H1 (cell line): ENCODE measurements around the gene ALK. TPM values are rescaled to one million over a fixed set of nuclear protein-coding genes. Genes with fewer than 3 reads are reported as not detected.

Experiments
- CTCF ChIA-PET: fragments of 300-600 bp; sonication (Branson Sonifier 250); formaldehyde crosslinking; loops from one replicate; lab custom pipeline; 2021; ENCODE audit not compliant: partially characterized antibody; lab: Charles Lee
- POLR2A ChIA-PET: fragments of 300-600 bp; sonication (Branson Sonifier 250); formaldehyde crosslinking; loops from one replicate; lab custom pipeline; 2021; ENCODE audit warnings: inconsistent platforms; ENCODE audit not compliant: partially characterized antibody; lab: Charles Lee
- DNase-seq, 2 experiments: peaks; one replicate each; pipeline versions ENCODE4 v3.0.0 to v3.0.0-alpha.2; 2010 to 2022; ENCODE audit warnings: low spot score in 2 of 2, low read depth in 1 of 2, mixed read lengths in 1 of 2
- FAIRE-seq: peaks from 2 replicates; lab custom pipeline; 2011; peaks lifted over from hg19 to GRCh38; lab: Jason Lieb, UNC
- H2AFZ ChIP-seq: 2 replicates; pipeline ENCODE4 v1.8.1; 2012; ENCODE audit warnings: low read length, inconsistent platforms
- H2AK5ac ChIP-seq: 2 replicates; pipeline ENCODE4 v1.6.1; 2013; ENCODE audit warnings: low read depth, low read length
- H2BK120ac ChIP-seq: replicated peaks from 2 replicates; pipeline ENCODE3; 2013; ENCODE audit warnings: low read depth, low read length, inconsistent platforms
- H2BK12ac ChIP-seq: 2 replicates; pipeline ENCODE4 v1.6.1; 2013; ENCODE audit warnings: low read depth, low read length
- H2BK15ac ChIP-seq: 2 replicates; pipeline ENCODE4 v1.6.1; 2013; ENCODE audit warnings: low read length
- H2BK20ac ChIP-seq: 2 replicates; pipeline ENCODE4 v1.6.1; 2013; ENCODE audit warnings: low read length
- H2BK5ac ChIP-seq: 2 replicates; pipeline ENCODE4 v1.6.1; 2013; ENCODE audit warnings: low read depth, low read length
- H3K14ac ChIP-seq: 2 replicates; pipeline ENCODE4 v1.6.1; 2013; ENCODE audit warnings: inconsistent platforms; ENCODE audit not compliant: insufficient read length
- H3K18ac ChIP-seq: 2 replicates; pipeline ENCODE4 v1.6.1; 2013; ENCODE audit warnings: low read length; ENCODE audit errors: extremely low read depth
- H3K23ac ChIP-seq: 2 replicates; pipeline ENCODE4 v1.6.1; 2013; ENCODE audit warnings: inconsistent platforms; ENCODE audit not compliant: insufficient read length
- H3K23me2 ChIP-seq: 2 replicates; pipeline ENCODE4 v1.6.1; 2013; ENCODE audit warnings: low read depth, low read length
- H3K27ac ChIP-seq: 2 replicates; pipeline ENCODE4 v1.6.1; 2011; ENCODE audit warnings: low read depth, low read length, inconsistent platforms
- H3K27me3 ChIP-seq, 4 experiments: replicated peaks in 1 of 4; 1 replicate in 1 of 4; 2 replicates in 3 of 4; pipeline versions ENCODE4 v1.6.1 to v1.8.1; 2011 to 2013; ENCODE audit warnings: low read length in 3 of 4, mild to moderate bottlenecking in 3 of 4, inconsistent platforms in 2 of 4, mixed read lengths in 2 of 4, moderate library complexity in 1 of 4; ENCODE audit not compliant: control insufficient read depth in 3 of 4, insufficient read depth in 3 of 4; ENCODE audit errors: extremely low read depth in 1 of 4
- H3K36me3 ChIP-seq, 4 experiments: 2 replicates each; pipeline versions ENCODE4 v1.6.1 to v1.8.1; 2011 to 2013; ENCODE audit warnings: mild to moderate bottlenecking in 4 of 4, low read length in 3 of 4, moderate library complexity in 2 of 4, control low read depth in 1 of 4, inconsistent platforms in 1 of 4; ENCODE audit not compliant: insufficient read depth in 4 of 4, control insufficient read depth in 2 of 4
- H3K4ac ChIP-seq: replicated peaks from 2 replicates; pipeline ENCODE3; 2013; ENCODE audit warnings: low read length, low read depth, mixed read lengths, inconsistent platforms; ENCODE audit not compliant: insufficient read length
- H3K4me1 ChIP-seq, 4 experiments: replicated peaks in 1 of 4; 1 replicate in 1 of 4; 2 replicates in 3 of 4; pipeline versions ENCODE4 v1.6.1 to v1.8.1; 2011 to 2013; ENCODE audit warnings: low read length in 3 of 4, inconsistent platforms in 2 of 4, mixed read lengths in 1 of 4; ENCODE audit not compliant: insufficient read depth in 4 of 4, control insufficient read depth in 3 of 4
- H3K4me2 ChIP-seq, 2 experiments: 2 replicates each; pipeline versions ENCODE4 v1.6.1 to v1.8.1; 2011 to 2013; ENCODE audit warnings: low read depth in 2 of 2, low read length in 2 of 2, control low read depth in 1 of 2, inconsistent platforms in 1 of 2, mild to moderate bottlenecking in 1 of 2; ENCODE audit not compliant: insufficient read depth in 1 of 2
- H3K4me3 ChIP-seq, 4 experiments: fragments of 200-600, 300-600 bp in 1 of 4; sonication (generic), shearing (Covaris generic), sonication (Bioruptor Twin) in 1 of 4; 2 replicates each; pipeline versions ENCODE4 v1.5.1 to v1.8.1; 2011 to 2016; ENCODE audit warnings: low read length in 4 of 4, low read depth in 3 of 4, control low read depth in 2 of 4, inconsistent platforms in 2 of 4, mild to moderate bottlenecking in 2 of 4, mixed read lengths in 1 of 4, moderate library complexity in 1 of 4; ENCODE audit not compliant: insufficient read depth in 2 of 4; ENCODE audit errors: extremely low read depth in 1 of 4
- H3K56ac ChIP-seq: replicated peaks from 2 replicates; pipeline ENCODE3; 2013; ENCODE audit warnings: low read depth, mild to moderate bottlenecking, mixed read lengths, low read length, inconsistent platforms; ENCODE audit not compliant: insufficient read length
- H3K79me1 ChIP-seq: 2 replicates; pipeline ENCODE4 v1.6.1; 2013; ENCODE audit warnings: low read depth, low read length, control low read depth
- H3K79me2 ChIP-seq, 2 experiments: 2 replicates each; pipeline versions ENCODE4 v1.6.1 to v1.8.1; 2012 to 2013; ENCODE audit warnings: low read length in 2 of 2, mild to moderate bottlenecking in 2 of 2, inconsistent platforms in 1 of 2; ENCODE audit not compliant: insufficient read depth in 2 of 2, control insufficient read depth in 1 of 2
- H3K9ac ChIP-seq, 4 experiments: replicated peaks in 1 of 4; 1 replicate in 1 of 4; 2 replicates in 3 of 4; pipeline versions ENCODE4 v1.6.1 to v1.8.1; 2011 to 2013; ENCODE audit warnings: low read depth in 3 of 4, low read length in 3 of 4, control low read depth in 2 of 4, mild to moderate bottlenecking in 2 of 4, moderate library complexity in 2 of 4, inconsistent platforms in 1 of 4; ENCODE audit errors: extremely low read depth in 1 of 4
- H3K9me3 ChIP-seq, 2 experiments: 2 replicates each; pipeline versions ENCODE4 v1.6.1 to v1.8.1; 2012 to 2013; ENCODE audit warnings: mild to moderate bottlenecking in 2 of 2, moderate library complexity in 2 of 2, control low read depth in 1 of 2, inconsistent platforms in 1 of 2, low read depth in 1 of 2, low read length in 1 of 2, mixed read lengths in 1 of 2; ENCODE audit not compliant: insufficient read depth in 2 of 2
- H4K20me1 ChIP-seq, 2 experiments: replicated peaks in 1 of 2; 2 replicates each; pipeline versions ENCODE3 to v1.8.1; 2011 to 2013; ENCODE audit warnings: inconsistent platforms in 2 of 2, low read length in 2 of 2, mild to moderate bottlenecking in 1 of 2; ENCODE audit not compliant: insufficient read depth in 2 of 2, control insufficient read depth in 1 of 2
- H4K5ac ChIP-seq: 2 replicates; pipeline ENCODE4 v1.6.1; 2013; ENCODE audit warnings: low read length, low read depth, mixed read lengths, inconsistent platforms; ENCODE audit not compliant: insufficient read length
- H4K8ac ChIP-seq: 2 replicates; pipeline ENCODE4 v1.8.0; 2013; ENCODE audit warnings: mild to moderate bottlenecking, moderate library complexity, low read length, inconsistent platforms; ENCODE audit not compliant: insufficient read depth; ENCODE audit errors: extremely low read depth
- H4K91ac ChIP-seq: replicated peaks from 2 replicates; pipeline ENCODE3; 2013; ENCODE audit warnings: low read length, mixed read lengths, inconsistent platforms; ENCODE audit not compliant: insufficient read length
- BACH1 ChIP-seq: IDR thresholded peaks from 2 replicates; pipeline ENCODE4 v1.6.1; 2012; ENCODE audit warnings: low read length, improper control_type of control experiment
- CHD2 ChIP-seq: IDR thresholded peaks from 2 replicates; pipeline ENCODE4 v1.6.1; 2012; ENCODE audit warnings: low read length, improper control_type of control experiment
- EGR1 ChIP-seq: IDR thresholded peaks from 2 replicates; pipeline ENCODE4 v1.6.1; 2011; ENCODE audit warnings: low read depth, low read length, borderline replicate concordance
- FOSL1 ChIP-seq: IDR thresholded peaks from 2 replicates; pipeline ENCODE4 v1.6.1; 2011; ENCODE audit warnings: mild to moderate bottlenecking, low read depth, low read length, moderate library complexity; ENCODE audit not compliant: insufficient read depth
- RNF2 ChIP-seq: fragments of 200-900, 300-1000 bp; sonication (generic); IDR thresholded peaks from 2 replicates; pipeline ENCODE4 v1.7.1; 2016; ENCODE audit warnings: borderline replicate concordance, low read depth, mild to moderate bottlenecking, antibody characterized with exemption, low read length; ENCODE audit not compliant: poor library complexity, severe bottlenecking; ENCODE audit errors: missing control alignments
- SIX5 ChIP-seq: IDR thresholded peaks from 2 replicates; pipeline ENCODE4 v1.6.1; 2011; ENCODE audit warnings: mild to moderate bottlenecking, low read depth, low read length
- SUZ12 ChIP-seq: fragments of 200-600 bp; sonication (generic); IDR thresholded peaks from 2 replicates; pipeline ENCODE4 v1.6.1; 2012; ENCODE audit warnings: mild to moderate bottlenecking, inconsistent platforms, low read length, moderate library complexity, mixed read lengths
- WGBS, 2 experiments: shearing (Covaris generic) in 1 of 2; methylation state at CpG; one replicate each; pipeline versions ENCODE4 v1.1.6 to v1.1.7; 2013 to 2015; ENCODE audit warnings: low lambda C conversion rate in 2 of 2, mixed read lengths in 2 of 2, inconsistent platforms in 1 of 2, low coverage in 1 of 2, missing lambda C conversion rate in 1 of 2; ENCODE audit not compliant: insufficient replicate concordance in 2 of 2, insufficient coverage in 1 of 2, insufficient read length in 1 of 2; ENCODE audit errors: extremely low coverage in 1 of 2, missing lambda C conversion rate in 1 of 2; 5-methylcytosine and 5-hydroxymethylcytosine counted together
- polyA plus RNA-seq, 7 experiments: library from polyadenylated mRNA; depleted of rRNA in 3 of 7; stranded (reverse) in 5 of 7; unstranded in 2 of 7; fragments of >200 nt in 5 of 7; fragments of 200-250 nt in 2 of 7; gene quantifications; 1 replicate in 5 of 7; 2 replicates in 1 of 7; 4 replicates in 1 of 7; pipeline versions ENCODE4 v1.2.1 to v1.2.3, GENCODE V29; 2011 to 2013; ENCODE audit warnings: missing spikeins in 2 of 7, mixed read lengths in 2 of 7
- total RNA-seq: library from RNA; stranded (reverse); fragmentation: NEBNext Ultra II Directional; extraction: Animal tissue kit (Norgen Biotek cat#: 25700); gene quantifications from 2 replicates; pipeline ENCODE4 v1.2.1, GENCODE V29; 2021
- TF ChIP-seq, protein P1 (sequence below): IDR thresholded peaks from 2 replicates; pipeline ENCODE4 v1.6.1; 2012; ENCODE audit warnings: inconsistent platforms

Gene ALK
- total and polyA plus RNA-seq, 2 of the 8 experiments (the other 6 are each of a cell fraction or from before 2014, with no cell fraction given) = 0.02 to 0.09 TPM

- Histone ChIP-seq H3K14ac (peak overlapping the region; percentile 45), H2BK12ac (no peak overlapping the region), H4K91ac (no peak overlapping the region), H3K4me3 (no peak overlapping the region)
- POLR2A ChIA-PET = no interaction called here
- TF ChIP-seq EGR1 (no peak), CHD2 (no peak), FOSL1 (no peak), RNF2 (no peak), BACH1 (no peak), SIX5 (no peak), SUZ12 (no peak)
- TF ChIP-seq, protein P1, sequence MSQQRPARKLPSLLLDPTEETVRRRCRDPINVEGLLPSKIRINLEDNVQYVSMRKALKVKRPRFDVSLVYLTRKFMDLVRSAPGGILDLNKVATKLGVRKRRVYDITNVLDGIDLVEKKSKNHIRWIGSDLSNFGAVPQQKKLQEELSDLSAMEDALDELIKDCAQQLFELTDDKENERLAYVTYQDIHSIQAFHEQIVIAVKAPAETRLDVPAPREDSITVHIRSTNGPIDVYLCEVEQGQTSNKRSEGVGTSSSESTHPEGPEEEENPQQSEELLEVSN = no peak
- TF ChIP-seq, all 59 proteins: peak for 0
- Histone ChIP-seq H3K9me3 (no peaks in the 10 kb centered on the region), H3K27me3 (no peaks in the 10 kb centered on the region), H4K5ac (no peak overlapping the region), H3K27ac (no peak overlapping the region), H3K18ac (no peak overlapping the region), H3K56ac (no peak overlapping the region), H4K20me1 (no peaks in the 10 kb centered on the region), H2AK5ac (no peak overlapping the region), H3K23me2 (no peaks in the 10 kb centered on the region), H2BK5ac (no peak overlapping the region), H3K36me3 (no peaks in the 10 kb centered on the region), H2AFZ (no peak overlapping the region), H3K4me1 (peaks cover 0 to 6% (median 0%) of the 10 kb centered on the region in 4 experiments; a peak in 2 of 7 replicates), H3K79me2 (no peaks in the 10 kb centered on the region), H2BK15ac (no peak overlapping the region), H2BK20ac (no peak overlapping the region), H3K4me2 (no peak overlapping the region), H2BK120ac (no peak overlapping the region), H3K23ac (no peak overlapping the region), H4K8ac (no peak overlapping the region; the same call in 1 of the 2 replicates), H3K4ac (no peak overlapping the region), H3K9ac (no peak overlapping the region), H3K79me1 (no peaks in the 10 kb centered on the region)
- WGBS, 2 experiments = 92% methylated on average over 3 of the region's 3 CpGs; no CpG with 5 or more reads in 1 of the 2 experiments
- FAIRE-seq (no peak), DNase-seq (no peak)
- CTCF ChIA-PET = interaction anchor here (0.9 kb wide), 1 partner anchor 34 kb away, joined by 3 read pairs; no protein-coding TSS in a partner anchor
Observed at GRCh38 chr2:29799628-29800027, 121.8 kb downstream of the ALK start.
